Neural cell (in vitro differentiated cells): ENCODE data around the gene NOD2. TPM values are rescaled to one million over a fixed set of nuclear protein-coding genes. Genes with fewer than 3 reads are reported as not detected.

Experiments
- H2AFZ ChIP-seq: fragments of 200-600, 300-800 bp; sonication (generic), shearing (Covaris generic); 2 replicates; pipeline ENCODE4 v1.6.0; 2014; ENCODE audit warnings: low read depth, mild to moderate bottlenecking, antibody characterized with exemption, low read length, moderate library complexity
- H3F3A ChIP-seq: fragments of 200-600 bp; shearing (Covaris generic); 2 replicates; pipeline ENCODE4 v1.6.1; 2016; ENCODE audit warnings: mild to moderate bottlenecking, moderate library complexity, mixed read lengths, antibody characterized with exemption, low read length; ENCODE audit not compliant: insufficient read depth, poor library complexity, severe bottlenecking
- H3K27ac ChIP-seq: fragments of 200-600, 300-800 bp; sonication (generic), shearing (Covaris generic); 2 replicates; pipeline ENCODE4 v1.5.1; 2014; ENCODE audit warnings: mild to moderate bottlenecking, low read length, moderate library complexity
- H3K27me3 ChIP-seq: fragments of 300-800, 200-600 bp; sonication (generic), shearing (Covaris generic); 2 replicates; pipeline ENCODE4 v1.6.0; 2014; ENCODE audit warnings: mild to moderate bottlenecking, low read depth, low read length, moderate library complexity; ENCODE audit not compliant: insufficient read depth
- H3K36me3 ChIP-seq: fragments of 300-800, 200-600 bp; sonication (generic), shearing (Covaris generic); 2 replicates; pipeline ENCODE4 v1.5.1; 2014; ENCODE audit warnings: mild to moderate bottlenecking, antibody characterized with exemption, low read length, moderate library complexity; ENCODE audit not compliant: insufficient read depth
- H3K4me2 ChIP-seq: fragments of 300-800, 200-600 bp; sonication (generic), shearing (Covaris generic); 2 replicates; pipeline ENCODE4 v1.6.0; 2014; ENCODE audit warnings: mild to moderate bottlenecking, low read length
- H3K4me3 ChIP-seq: fragments of 300-800, 200-600 bp; sonication (generic), shearing (Covaris generic); 2 replicates; pipeline ENCODE4 v1.5.1; 2014; ENCODE audit warnings: mild to moderate bottlenecking, low read length, moderate library complexity
- H3K79me2 ChIP-seq: fragments of 200-600 bp; shearing (Covaris generic); replicated peaks from 2 replicates; pipeline ENCODE4 v1.6.0; 2014; ENCODE audit warnings: mild to moderate bottlenecking, low read length, moderate library complexity; ENCODE audit not compliant: insufficient read depth
- H3K9ac ChIP-seq: fragments of 300-800, 200-600 bp; sonication (generic), shearing (Covaris generic); 2 replicates; pipeline ENCODE4 v1.6.1; 2016; ENCODE audit warnings: mild to moderate bottlenecking, low read length, mixed read lengths
- H3K9me2 ChIP-seq: fragments of 200-600 bp; shearing (Covaris generic); 2 replicates; pipeline ENCODE4 v1.6.1; 2016; ENCODE audit warnings: mild to moderate bottlenecking, low read length, mixed read lengths; ENCODE audit not compliant: insufficient read depth
- H3K9me3 ChIP-seq: fragments of 200-600, 300-800 bp; sonication (generic), shearing (Covaris generic); 2 replicates; pipeline ENCODE4 v1.6.1; 2016; ENCODE audit warnings: mild to moderate bottlenecking, mixed run types, low read length, moderate library complexity, mixed read lengths
- H4K20me1 ChIP-seq: fragments of 200-600 bp; shearing (Covaris generic); 2 replicates; pipeline ENCODE4 v1.6.1; 2016; ENCODE audit warnings: mild to moderate bottlenecking, mixed run types; ENCODE audit not compliant: insufficient read depth
- CTCF ChIP-seq: fragments of 450-650 bp; IDR thresholded peaks from 2 replicates; pipeline ENCODE4 v1.5.1; 2014; ENCODE audit warnings: antibody characterized with exemption, mild to moderate bottlenecking, moderate library complexity; ENCODE audit not compliant: poor library complexity, severe bottlenecking
- EP300 ChIP-seq: fragments of 450-650 bp; conservative IDR thresholded peaks from 2 replicates; pipeline ENCODE4 v1.6.1; 2014; ENCODE audit warnings: antibody characterized with exemption, mild to moderate bottlenecking, moderate library complexity; ENCODE audit not compliant: poor library complexity, severe bottlenecking
- EZH2 ChIP-seq: fragments of 200-600, 300-800 bp; shearing (Covaris generic), sonication (generic); IDR thresholded peaks from 2 replicates; pipeline ENCODE4 v1.6.1; 2014; ENCODE audit warnings: antibody characterized with exemption, low read length, borderline replicate concordance, mild to moderate bottlenecking; ENCODE audit not compliant: insufficient read depth, poor library complexity, severe bottlenecking
- MXI1 ChIP-seq: fragments of 450-650 bp; conservative IDR thresholded peaks from 2 replicates; pipeline ENCODE4 v1.6.1; 2014; ENCODE audit warnings: antibody characterized with exemption, mild to moderate bottlenecking; ENCODE audit not compliant: poor library complexity, severe bottlenecking
- POLR2AphosphoS5 ChIP-seq: IDR thresholded peaks from 2 replicates; pipeline ENCODE4 v1.6.1; 2012
- RAD21 ChIP-seq: fragments of 450-650 bp; conservative IDR thresholded peaks from 2 replicates; pipeline ENCODE4 v1.6.1; 2014; ENCODE audit warnings: antibody characterized with exemption, mild to moderate bottlenecking, moderate library complexity
- SMC3 ChIP-seq: fragments of 450-650 bp; conservative IDR thresholded peaks from 2 replicates; pipeline ENCODE4 v1.6.1; 2014; ENCODE audit warnings: antibody characterized with exemption, mild to moderate bottlenecking, moderate library complexity; ENCODE audit not compliant: poor library complexity
- TAF1 ChIP-seq: IDR thresholded peaks from 2 replicates; pipeline ENCODE4 v1.6.1; 2012; ENCODE audit warnings: low read depth
- polyA plus RNA-seq: library from polyadenylated mRNA; depleted of rRNA; stranded (reverse); fragments of >200 nt; gene quantifications from 2 replicates; pipeline ENCODE4 v1.2.3, GENCODE V29; 2014
- TF ChIP-seq, protein P1 (sequence below): IDR thresholded peaks from 2 replicates; pipeline ENCODE4 v1.6.1; 2012; ENCODE audit warnings: borderline replicate concordance

The NOD2 gene
- polyA plus RNA-seq, 1 donor from 2014 or later, result not detected

- Histone ChIP-seq H3K36me3 (no peaks in the 10 kb centered on the region), H3K79me2 (no peaks in the 10 kb centered on the region), H4K20me1 (no peaks in the 10 kb centered on the region), H3K9me2 (no peaks in the 10 kb centered on the region), H3K4me3 (peak overlapping the region; percentile 87), H3K4me2 (peak overlapping the region; percentile 28), H2AFZ (peak overlapping the region; percentile 43), H3K27ac (no peak overlapping the region), H3K9ac (peak overlapping the region; percentile 69), H3F3A (no peaks in the 10 kb centered on the region), H3K9me3 (no peaks in the 10 kb centered on the region), H3K27me3 (no peaks in the 10 kb centered on the region)
- TF ChIP-seq, protein P1, sequence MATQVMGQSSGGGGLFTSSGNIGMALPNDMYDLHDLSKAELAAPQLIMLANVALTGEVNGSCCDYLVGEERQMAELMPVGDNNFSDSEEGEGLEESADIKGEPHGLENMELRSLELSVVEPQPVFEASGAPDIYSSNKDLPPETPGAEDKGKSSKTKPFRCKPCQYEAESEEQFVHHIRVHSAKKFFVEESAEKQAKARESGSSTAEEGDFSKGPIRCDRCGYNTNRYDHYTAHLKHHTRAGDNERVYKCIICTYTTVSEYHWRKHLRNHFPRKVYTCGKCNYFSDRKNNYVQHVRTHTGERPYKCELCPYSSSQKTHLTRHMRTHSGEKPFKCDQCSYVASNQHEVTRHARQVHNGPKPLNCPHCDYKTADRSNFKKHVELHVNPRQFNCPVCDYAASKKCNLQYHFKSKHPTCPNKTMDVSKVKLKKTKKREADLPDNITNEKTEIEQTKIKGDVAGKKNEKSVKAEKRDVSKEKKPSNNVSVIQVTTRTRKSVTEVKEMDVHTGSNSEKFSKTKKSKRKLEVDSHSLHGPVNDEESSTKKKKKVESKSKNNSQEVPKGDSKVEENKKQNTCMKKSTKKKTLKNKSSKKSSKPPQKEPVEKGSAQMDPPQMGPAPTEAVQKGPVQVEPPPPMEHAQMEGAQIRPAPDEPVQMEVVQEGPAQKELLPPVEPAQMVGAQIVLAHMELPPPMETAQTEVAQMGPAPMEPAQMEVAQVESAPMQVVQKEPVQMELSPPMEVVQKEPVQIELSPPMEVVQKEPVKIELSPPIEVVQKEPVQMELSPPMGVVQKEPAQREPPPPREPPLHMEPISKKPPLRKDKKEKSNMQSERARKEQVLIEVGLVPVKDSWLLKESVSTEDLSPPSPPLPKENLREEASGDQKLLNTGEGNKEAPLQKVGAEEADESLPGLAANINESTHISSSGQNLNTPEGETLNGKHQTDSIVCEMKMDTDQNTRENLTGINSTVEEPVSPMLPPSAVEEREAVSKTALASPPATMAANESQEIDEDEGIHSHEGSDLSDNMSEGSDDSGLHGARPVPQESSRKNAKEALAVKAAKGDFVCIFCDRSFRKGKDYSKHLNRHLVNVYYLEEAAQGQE, result no peak
- TF ChIP-seq EP300 (no peak), CTCF (no peak), TAF1 (no peak), MXI1 (no peak), SMC3 (no peak), EZH2 (no peak), POLR2AphosphoS5 (no peak), RAD21 (no peak)
Observed at GRCh38 chr16:50742576-50743200, 49.3 kb downstream of the NOD2 start.

DNA sequence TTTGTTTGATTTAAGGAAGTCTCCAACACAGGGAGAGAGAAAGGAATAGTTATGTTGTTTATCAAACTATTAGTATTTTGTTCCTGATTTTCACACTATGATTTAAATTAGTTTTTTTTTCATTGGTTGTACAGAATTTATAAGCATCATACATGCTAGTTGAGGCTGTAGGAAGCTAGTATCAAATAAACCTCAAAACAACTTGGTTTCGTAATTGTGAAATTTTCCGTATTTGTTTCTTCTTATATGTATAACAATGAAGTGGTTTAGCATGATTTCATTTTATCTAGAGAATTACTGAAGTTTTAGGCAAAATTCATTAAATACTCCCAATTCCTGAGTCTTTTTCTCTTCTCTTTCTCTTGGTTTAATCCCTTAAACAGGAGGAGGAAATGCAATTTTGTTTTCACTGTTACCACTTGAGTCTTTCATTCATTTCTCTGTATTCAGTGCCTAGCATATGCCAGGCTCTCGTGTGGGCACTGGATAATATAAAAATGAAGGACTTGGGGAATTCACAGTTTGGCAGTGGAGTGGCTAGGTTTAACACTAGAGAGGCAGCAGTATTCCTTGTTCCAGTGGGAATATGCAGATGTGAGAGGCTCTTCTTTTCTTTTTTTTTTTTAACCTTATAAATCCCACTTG is 50.3 kb downstream of the NOD2 start:
- Histone ChIP-seq H3K9ac (peak overlapping the region; percentile 1), H3K27ac (no peak overlapping the region), H3K79me2 (no peaks in the 10 kb centered on the region), H3F3A (no peaks in the 10 kb centered on the region), H3K9me2 (no peaks in the 10 kb centered on the region), H3K27me3 (no peaks in the 10 kb centered on the region), H3K36me3 (no peaks in the 10 kb centered on the region), H3K4me2 (peak overlapping the region; percentile 28), H3K9me3 (no peaks in the 10 kb centered on the region), H3K4me3 (peak overlapping the region; percentile 87), H4K20me1 (no peaks in the 10 kb centered on the region), H2AFZ (no peak overlapping the region)
- no peak for TF ChIP-seq EP300
- TF ChIP-seq MXI1, result no peak
- TF ChIP-seq TAF1, result no peak
- no peak for TF ChIP-seq SMC3
- TF ChIP-seq, protein P1, result no peak
- no peak for TF ChIP-seq EZH2
- TF ChIP-seq POLR2AphosphoS5, result no peak
- TF ChIP-seq CTCF, result no peak
- TF ChIP-seq RAD21, result no peak
